HepG2 (cell line): ENCODE measurements around the gene MILR1. TPM values are rescaled to one million over a fixed set of nuclear protein-coding genes. Genes with fewer than 3 reads are reported as not detected.

Source experiments
- ATAC-seq: fragments of 200-7000 bp; cut with Tn5 transposase; 3 replicates; pipeline ENCODE4 v1.9.1; 2020; ENCODE audit warnings: mild to moderate bottlenecking, moderate library complexity
- BruUV-seq: library from RNA; stranded (reverse); fragments of 400-500 nt; replicated peaks from 2 replicates; lab custom pipeline; 2021; lab: Mats Ljungman, UMichigan
- CTCF ChIA-PET: fragments of 300-600 bp; formaldehyde crosslinking; extraction: SDS; loops from one replicate; lab custom pipeline; 2021; ENCODE audit warnings: low total read pairs, inconsistent platforms, low intra/inter-chr PET ratio; lab: Yijun Ruan, JAX
- POLR2A ChIA-PET: fragments of 350-600 bp; sonication (Branson Sonifier 250); formaldehyde crosslinking; loops from one replicate; lab custom pipeline; 2020; ENCODE audit warnings: antibody characterized with exemption, inconsistent platforms; lab: Yijun Ruan, JAX
- DNase-seq: peaks from one replicate; pipeline ENCODE4 v3.0.0-alpha.2; 2015; ENCODE audit warnings: low spot score
- FAIRE-seq: peaks from 3 replicates; lab custom pipeline; 2011; peaks lifted over from hg19 to GRCh38; lab: Jason Lieb, UNC
- H2AFZ ChIP-seq: one replicate; pipeline ENCODE4 v1.6.1; 2011; ENCODE audit warnings: low read length, inconsistent platforms
- H3K27ac ChIP-seq: fragments of 300-600 bp; 3 replicates; pipeline ENCODE4 v1.8.0; 2011; ENCODE audit warnings: mixed run types, mild to moderate bottlenecking, mixed read lengths, low read length, inconsistent platforms; ENCODE audit not compliant: insufficient read depth; ENCODE audit errors: extremely low read length
- H3K27me3 ChIP-seq, 2 experiments: fragments of 200-600 bp in 1 of 2; 2 replicates in 1 of 2; 3 replicates in 1 of 2; pipeline versions ENCODE4 v1.6.0 to v1.8.0; 2011; ENCODE audit warnings: low read length in 2 of 2, mild to moderate bottlenecking in 2 of 2, moderate library complexity in 2 of 2, inconsistent platforms in 1 of 2; ENCODE audit not compliant: insufficient read depth in 2 of 2, control insufficient read depth in 1 of 2
- H3K36me3 ChIP-seq, 2 experiments: fragments of 200-600 bp in 1 of 2; replicated peaks in 1 of 2; 2 replicates in 1 of 2; 3 replicates in 1 of 2; pipeline versions ENCODE4 v1.5.1 to v1.8.0; 2011; ENCODE audit warnings: low read length in 2 of 2, inconsistent platforms in 1 of 2; ENCODE audit not compliant: insufficient read depth in 2 of 2, control insufficient read depth in 1 of 2
- H3K4me1 ChIP-seq: 2 replicates; pipeline ENCODE4 v1.5.1; 2012; ENCODE audit warnings: low read length, inconsistent platforms; ENCODE audit not compliant: insufficient read depth
- H3K4me2 ChIP-seq: 2 replicates; pipeline ENCODE4 v1.6.0; 2011; ENCODE audit warnings: low read depth, low read length, inconsistent platforms
- H3K4me3 ChIP-seq, 3 experiments: fragments of 200-600 bp in 1 of 3; sonication (generic), shearing (Covaris generic) in 1 of 3; replicated peaks in 1 of 3; 2 replicates each; pipeline ENCODE4 v1.5.1; 2011 to 2016; ENCODE audit warnings: low read length in 3 of 3, inconsistent platforms in 2 of 3, low read depth in 2 of 3, mild to moderate bottlenecking in 2 of 3, control low read depth in 1 of 3, mixed read lengths in 1 of 3; ENCODE audit not compliant: insufficient read depth in 1 of 3
- H3K79me2 ChIP-seq: one replicate; pipeline ENCODE4 v1.6.1; 2011; ENCODE audit warnings: low read length, inconsistent platforms; ENCODE audit not compliant: insufficient read depth
- H3K9ac ChIP-seq: 2 replicates; pipeline ENCODE4 v1.6.0; 2011; ENCODE audit warnings: mild to moderate bottlenecking, low read depth, low read length, inconsistent platforms; ENCODE audit not compliant: insufficient read depth
- H3K9me3 ChIP-seq: 2 replicates; pipeline ENCODE4 v1.5.1; 2012; ENCODE audit warnings: mild to moderate bottlenecking, low read length
- H4K20me1 ChIP-seq: 2 replicates; pipeline ENCODE4 v1.6.0; 2011; ENCODE audit warnings: inconsistent platforms, mild to moderate bottlenecking, low read length, moderate library complexity; ENCODE audit not compliant: insufficient read depth
- CENPBD1 ChIP-seq: sonication (generic); formaldehyde crosslinking; IDR thresholded peaks from 2 replicates; pipeline ENCODE4 v1.8.0; 2022; ENCODE audit warnings: missing genetic modification reagents, low read depth, mild to moderate bottlenecking, borderline replicate concordance
- DBP ChIP-seq: sonication (generic); formaldehyde crosslinking; IDR thresholded peaks from 2 replicates; pipeline ENCODE4 v1.4.0; 2020; ENCODE audit warnings: missing genetic modification reagents; ENCODE audit errors: not compliant biosample characterization
- HNRNPL ChIP-seq: fragments of 200-400 bp; formaldehyde crosslinking; IDR thresholded peaks from 2 replicates; pipeline ENCODE4 v1.6.1; 2017; ENCODE audit warnings: mild to moderate bottlenecking, low read depth, low read length
- KAT2B ChIP-seq: fragments of 150-350 bp; IDR thresholded peaks from 2 replicates; pipeline ENCODE4 v1.6.1; 2014; ENCODE audit warnings: low read depth, low read length, borderline replicate concordance
- RBFOX2 ChIP-seq: fragments of 200-400 bp; formaldehyde crosslinking; IDR thresholded peaks from 2 replicates; pipeline ENCODE4 v1.6.1; 2017; ENCODE audit warnings: low read depth, mild to moderate bottlenecking, low read length
- WIZ ChIP-seq: sonication (generic); formaldehyde crosslinking; IDR thresholded peaks from 2 replicates; pipeline ENCODE4 v1.5.1; 2020; ENCODE audit warnings: mild to moderate bottlenecking, missing genetic modification reagents
- ZBTB43 ChIP-seq: sonication (generic); formaldehyde crosslinking; conservative IDR thresholded peaks from 2 replicates; pipeline ENCODE4 v1.4.0; 2020; ENCODE audit warnings: missing genetic modification reagents
- ZNF136 ChIP-seq: sonication (generic); formaldehyde crosslinking; IDR thresholded peaks from 2 replicates; pipeline ENCODE4 v1.8.1; 2022; ENCODE audit warnings: low read depth, mild to moderate bottlenecking, moderate library complexity, missing genetic modification reagents
- ZNF142 ChIP-seq: sonication (generic); formaldehyde crosslinking; IDR thresholded peaks from 2 replicates; pipeline ENCODE4 v1.4.0; 2020; ENCODE audit warnings: missing genetic modification reagents
- ZNF598 ChIP-seq: sonication (generic); formaldehyde crosslinking; IDR thresholded peaks from 2 replicates; pipeline ENCODE4 v1.5.1; 2020; ENCODE audit warnings: mild to moderate bottlenecking, missing genetic modification reagents, borderline replicate concordance
- ZNF75D ChIP-seq: sonication (generic); formaldehyde crosslinking; IDR thresholded peaks from 2 replicates; pipeline ENCODE4 v1.8.1; 2023; ENCODE audit warnings: missing genetic modification reagents, mild to moderate bottlenecking, borderline replicate concordance
- WGBS: methylation state at CpG from one replicate; pipeline ENCODE4 v1.1.6; 2017; ENCODE audit warnings: low lambda C conversion rate; 5-methylcytosine and 5-hydroxymethylcytosine counted together
- in situ Hi-C: cut with HindIII; loops from 2 replicates; pipeline ENCODE4 v1.10.0; 2017; ENCODE audit warnings: low pct_unique_long_range_greater_than_20kb; ENCODE audit not compliant: extremely low pct_ligation_motif_present
- intact Hi-C: fragments of 100-400 bp; cut with micrococcal nuclease; formaldehyde crosslinking; loops from one replicate; pipeline ENCODE4 v1.10.0; 2022; ENCODE audit not compliant: unreplicated experiment
- polyA plus RNA-seq, 8 experiments: library from polyadenylated mRNA; depleted of rRNA in 3 of 8; stranded (reverse) in 7 of 8; unstranded in 1 of 8; fragments of >200 nt; fragmentation: Illumina TruSeq in 4 of 8; extraction: Trizol in 4 of 8; gene quantifications; 2 replicates each; pipeline versions ENCODE4 v1.2.1 to v1.2.3, GENCODE V29; 2011 to 2016; ENCODE audit warnings: low read depth in 4 of 8, missing spikeins in 1 of 8, mixed read lengths in 1 of 8; ENCODE audit not compliant: insufficient read depth in 1 of 8
- total RNA-seq, 5 experiments: library from RNA; depleted of rRNA; stranded (reverse); fragments of >200 nt; fragmentation: Illumina TruSeq; extraction: Trizol; gene quantifications; 2 replicates each; pipeline ENCODE4 v1.2.3, GENCODE V29; 2016; ENCODE audit warnings: low read depth in 1 of 5

MILR1 gene
- total and polyA plus RNA-seq, 2 of the 13 experiments (the other 11 are each of a cell fraction or from before 2014, with no cell fraction given), result 0.27 to 1.7 TPM

GRCh38 chr17:64472564-64472963 is 23.6 kb downstream of the MILR1 start (continued):
- TF ChIP-seq ZBTB43 (no peak), CENPBD1 (CRISPR knock-in tag) (no peak), KAT2B (no peak), ZNF598 (CRISPR knock-in tag) (no peak), DBP (no peak), HNRNPL (no peak)

GRCh38 chr17:64477849-64478248 is 28.9 kb downstream of the MILR1 start:
- CTCF ChIA-PET, result no interaction called here
- H3K79me2 ChIP-seq, result no peaks in the 10 kb centered on the region
- H3K9ac ChIP-seq, result no peak overlapping the region
- intact Hi-C loops, result no loop called here
- POLR2A ChIA-PET, result interaction anchor here (2.2 kb wide), 1 partner anchor 28 kb away, joined by 5 read pairs; the partner anchor contains the start of gene DDX5
- no TSS peak for BruUV-seq
- no peaks in the 10 kb centered on the region for H3K4me1 ChIP-seq
- no peaks in the 10 kb centered on the region for H3K27me3 ChIP-seq
- no peak for FAIRE-seq
- peaks cover 7 to 35% of the 10 kb centered on the region in 2 experiments for H3K36me3 ChIP-seq
- H4K20me1 ChIP-seq, result no peaks in the 10 kb centered on the region
- H3K27ac ChIP-seq, result no peak overlapping the region
- ATAC-seq, result no peak
- no peak for DNase-seq
- H3K9me3 ChIP-seq, result no peaks in the 10 kb centered on the region
- no peak overlapping the region for H3K4me2 ChIP-seq
- WGBS, result 34% methylated on average over 1 of the region's 1 CpG
- in situ Hi-C loops, result no loop called here
- no peak overlapping the region for H2AFZ ChIP-seq
- no peak overlapping the region for H3K4me3 ChIP-seq
- TF ChIP-seq RBFOX2, result no peak
- TF ChIP-seq WIZ (CRISPR knock-in tag), result no peak
- no peak for TF ChIP-seq ZNF142 (CRISPR knock-in tag)
- TF ChIP-seq ZNF75D, result no peak
- TF ChIP-seq ZNF136 (CRISPR knock-in tag), result no peak
